Ovary (tissue), 3 donors: ENCODE measurements around the gene SPDYE2B.
"Not testable (repeated sequence)": the region's sequence is repeated elsewhere in the genome, so short reads cannot be mapped to it uniquely, and the experiment has no call there.

Experiments
- CTCF ChIP-seq, 3 donors: fragments of 450-650 bp in 2 of 3; fragments of 200-600 bp in 1 of 3; IDR thresholded peaks; one replicate each; pipeline versions ENCODE4 v1.5.1 to v1.8.0; 2016 to 2022; ENCODE audit warnings: antibody characterized with exemption in 3 of 3, mild to moderate bottlenecking in 1 of 3
- EP300 ChIP-seq: sonication (generic); formaldehyde crosslinking; IDR thresholded peaks from one replicate; pipeline ENCODE4 v1.6.1; 2017; ENCODE audit warnings: antibody characterized with exemption
- donor health status: DM: no; HTN: no; CAD: no.

- TF ChIP-seq CTCF (IDR thresholded peaks at IDR 0.05); EP300: not testable (repeated sequence)
These were observed 40.5 kb downstream of the SPDYE2B start for GRCh38 chr7:102690602-102691001.
